ENCODE results near the gene FUBP1. TPM values are rescaled to one million over a fixed set of nuclear protein-coding genes. Genes with fewer than 3 reads are reported as not detected.
"Not testable (repeated sequence)": the region's sequence is repeated elsewhere in the genome, so short reads cannot be mapped to it uniquely, and the experiment has no call there.

Gene FUBP1
- total RNA-seq, 2 experiments from 2014 or later: 235 to 239 TPM

GRCh38 chr1:77994117-77994705 lies 15.3 kb upstream of the FUBP1 start:
- POLR2A ChIA-PET: interaction anchor here (0.7 to 1.6 kb wide), 2 partner anchors 10 to 37 kb away, joined by 5 to 6 read pairs; partner anchors contain the start of gene DNAJB4
- CTCF ChIA-PET: interaction anchor here (1.3 kb wide), 1 partner anchor 120 kb away, joined by 3 read pairs; no protein-coding TSS in a partner anchor

- ChIA-PET CTCF (interaction anchor here (1.3 kb wide), 1 partner anchor 12 kb away, joined by 3 read pairs; no protein-coding TSS in a partner anchor), POLR2A (interaction anchor here (1.0 kb wide), 1 partner anchor 10 kb away, joined by 4 read pairs; no protein-coding TSS in a partner anchor)
These were observed 12.8 kb upstream of the FUBP1 start for GRCh38 chr1:77991638-77992037.

- ChIA-PET POLR2A (interaction anchor here (1.0 to 1.3 kb wide), 3 partner anchors 9 to 14 kb away, joined by 3 to 5 read pairs (median 4); partner anchors contain the start of genes DNAJB4 and FUBP1), CTCF (interaction anchor here (1.3 kb wide), 1 partner anchor 13 kb away, joined by 3 read pairs; no protein-coding TSS in a partner anchor)
These were observed 11.8 kb upstream of the FUBP1 start for GRCh38 chr1:77990629-77991204.

GRCh38 chr1:77989744-77990143 lies 10.9 kb upstream of the FUBP1 start:
- CTCF ChIA-PET: no interaction called here
- POLR2A ChIA-PET: no interaction called here

- ChIA-PET POLR2A (no interaction called here), CTCF (no interaction called here)
These were observed 9.0 kb upstream of the FUBP1 start for GRCh38 chr1:77987919-77988318.

GRCh38 chr1:77986810-77987209 lies 7.9 kb upstream of the FUBP1 start:
- CTCF ChIA-PET: interaction anchor here (1.4 kb wide), 1 partner anchor 14 kb away, joined by 3 read pairs; no protein-coding TSS in a partner anchor
- POLR2A ChIA-PET: interaction anchor here (1.0 kb wide), 1 partner anchor 18 kb away, joined by 4 read pairs; the partner anchor contains the start of gene DNAJB4

- CTCF ChIA-PET: no interaction called here
These were observed 5.8 kb upstream of the FUBP1 start for GRCh38 chr1:77984629-77985028.

GRCh38 chr1:77983997-77984355 lies 5.1 kb upstream of the FUBP1 start:
- POLR2A ChIA-PET: no interaction called here

More at GRCh38 chr1:77984629-77985028, 5.8 kb upstream of the FUBP1 start:
- POLR2A ChIA-PET: no interaction called here

GRCh38 chr1:77983352-77983996 lies 4.6 kb upstream of the FUBP1 start:
- POLR2A ChIA-PET: not testable (repeated sequence)

More at GRCh38 chr1:77983997-77984355, 5.1 kb upstream of the FUBP1 start:
- CTCF ChIA-PET: no interaction called here

GRCh38 chr1:77978293-77978968 lies 441 bp downstream of the FUBP1 start:
- POLR2A ChIA-PET: interaction anchor here (0.6 to 6.4 kb wide), 7 partner anchors 9 to 296 kb away, joined by 3 to 125 read pairs (median 4); partner anchors contain the start of genes DNAJB4 and ZZZ3
- CTCF ChIA-PET: interaction anchor here (0.6 to 2.6 kb wide), 6 partner anchors 10 to 358 kb away, joined by 3 to 11 read pairs (median 4); partner anchors contain the start of gene DNAJB4

More at GRCh38 chr1:77983352-77983996, 4.6 kb upstream of the FUBP1 start:
- CTCF ChIA-PET: not testable (repeated sequence)

- ChIA-PET CTCF (interaction anchor here (1.0 to 2.6 kb wide), 5 partner anchors 10 to 295 kb away, joined by 3 to 11 read pairs (median 4); partner anchors contain the start of gene DNAJB4), POLR2A (interaction anchor here (0.6 to 6.4 kb wide), 5 partner anchors 8 to 296 kb away, joined by 3 to 125 read pairs (median 5); partner anchors contain the start of genes DNAJB4 and ZZZ3)
These were observed 931 bp downstream of the FUBP1 start for GRCh38 chr1:77977989-77978292.

- ChIA-PET CTCF (interaction anchor here (1.3 to 2.6 kb wide), 2 partner anchors 9 to 28 kb away, joined by 3 to 7 read pairs; partner anchors contain the start of gene DNAJB4), POLR2A (interaction anchor here (0.5 to 6.4 kb wide), 3 partner anchors 24 to 76 kb away, joined by 3 to 125 read pairs (median 4); partner anchors contain the start of gene DNAJB4)
These were observed 2.3 kb downstream of the FUBP1 start for GRCh38 chr1:77976433-77977076.

- CTCF ChIA-PET: interaction anchor here (1.3 to 2.6 kb wide), 2 partner anchors 8 to 139 kb away, joined by 3 to 7 read pairs; no protein-coding TSS in a partner anchor
- POLR2A ChIA-PET: interaction anchor here (1.2 to 6.4 kb wide), 2 partner anchors 10 to 28 kb away, joined by 6 to 125 read pairs; partner anchors contain the start of gene DNAJB4
These were observed 3.0 kb downstream of the FUBP1 start for GRCh38 chr1:77975907-77976306.

GRCh38 chr1:77975386-77975785 lies 3.5 kb downstream of the FUBP1 start:
- ChIA-PET CTCF (interaction anchor here (1.3 kb wide), 1 partner anchor 139 kb away, joined by 3 read pairs; no protein-coding TSS in a partner anchor), POLR2A (interaction anchor here (0.7 to 6.4 kb wide), 3 partner anchors 10 to 29 kb away, joined by 3 to 125 read pairs (median 6); partner anchors contain the start of gene DNAJB4)

- POLR2A ChIA-PET: interaction anchor here (0.7 kb wide), 1 partner anchor 284 kb away, joined by 6 read pairs; no protein-coding TSS in a partner anchor
- CTCF ChIA-PET: no interaction called here
These were observed 6.8 kb downstream of the FUBP1 start for GRCh38 chr1:77972080-77972479.

- CTCF ChIA-PET: no interaction called here
- POLR2A ChIA-PET: interaction anchor here (0.8 to 1.5 kb wide), 2 partner anchors 8 to 27 kb away, joined by 3 to 4 read pairs; partner anchors contain the start of gene FUBP1
These were observed 8.7 kb downstream of the FUBP1 start for GRCh38 chr1:77970192-77970591.

GRCh38 chr1:77966291-77966690 lies 12.6 kb downstream of the FUBP1 start:
- POLR2A ChIA-PET: interaction anchor here (1.3 kb wide), 1 partner anchor 9 kb away, joined by 6 read pairs; no protein-coding TSS in a partner anchor
- CTCF ChIA-PET: interaction anchor here (1.0 kb wide), 1 partner anchor 12 kb away, joined by 3 read pairs; the partner anchor contains the start of gene FUBP1

GRCh38 chr1:77961392-77961791 lies 17.5 kb downstream of the FUBP1 start:
- CTCF ChIA-PET: no interaction called here
- POLR2A ChIA-PET: no interaction called here

Data from activated CD8-positive, alpha-beta memory T cell treated with anti-CD3 and anti-CD28 coated beads for 36 hours (primary cell).